PC-9 (cell line): ENCODE data around the gene PRR15L. TPM values are rescaled to one million over a fixed set of nuclear protein-coding genes. Genes with fewer than 3 reads are reported as not detected.

Experiments
- BruUV-seq: library from RNA; stranded (reverse); fragments of 400-500 nt; replicated peaks from 2 replicates; lab custom pipeline; 2021; lab: Mats Ljungman, UMichigan
- CTCF ChIA-PET: fragments of 300-600 bp; sonication (Branson Sonifier 250); formaldehyde crosslinking; loops from one replicate; lab custom pipeline; 2022; ENCODE audit warnings: antibody characterized with exemption; lab: Charles Lee
- POLR2A ChIA-PET: fragments of 300-600 bp; sonication (Branson Sonifier 250); formaldehyde crosslinking; loops from one replicate; lab custom pipeline; 2022; ENCODE audit warnings: antibody characterized with exemption; ENCODE audit not compliant: unreplicated experiment; lab: Charles Lee
- DNase-seq, 2 experiments: peaks; one replicate each; pipeline versions ENCODE4 v3.0.0 to v3.0.0-alpha.2; 2015 to 2022; ENCODE audit warnings: mixed read lengths in 1 of 2
- H2AFZ ChIP-seq: fragments of 200-600 bp; sonication (generic); 2 replicates; pipeline ENCODE4 v1.8.1; 2017; ENCODE audit warnings: antibody characterized with exemption
- H3F3A ChIP-seq: fragments of 200-600 bp; sonication (generic); 2 replicates; pipeline ENCODE4 v1.8.1; 2017; ENCODE audit warnings: antibody characterized with exemption, mild to moderate bottlenecking, low read depth; ENCODE audit not compliant: insufficient read depth
- H3K27ac ChIP-seq: fragments of 200-600 bp; sonication (generic); 2 replicates; pipeline ENCODE4 v1.6.1; 2016; ENCODE audit warnings: mixed run types
- H3K27me3 ChIP-seq: fragments of 200-600 bp; sonication (generic); 2 replicates; pipeline ENCODE4 v1.6.1; 2016; ENCODE audit warnings: low read depth, mixed run types; ENCODE audit not compliant: insufficient read depth
- H3K36me3 ChIP-seq: fragments of 200-600 bp; sonication (generic); 2 replicates; pipeline ENCODE4 v1.6.1; 2016; ENCODE audit warnings: low read depth, mixed run types
- H3K4me1 ChIP-seq: fragments of 200-600 bp; sonication (generic); replicated peaks from 2 replicates; pipeline ENCODE4 v1.6.1; 2016; ENCODE audit warnings: mixed run types; ENCODE audit not compliant: insufficient read depth
- H3K4me2 ChIP-seq: fragments of 200-600 bp; sonication (generic); 2 replicates; pipeline ENCODE4 v1.6.1; 2017; ENCODE audit warnings: mixed run types
- H3K4me3 ChIP-seq: fragments of 200-600 bp; sonication (generic); 2 replicates; pipeline ENCODE4 v1.6.1; 2016; ENCODE audit warnings: mixed run types
- H3K79me2 ChIP-seq: fragments of 200-600 bp; sonication (generic); 2 replicates; pipeline ENCODE4 v1.6.1; 2017; ENCODE audit warnings: low read depth, mixed run types
- H3K9me2 ChIP-seq: fragments of 200-600 bp; sonication (generic); 2 replicates; pipeline ENCODE4 v1.8.1; 2017; ENCODE audit warnings: mild to moderate bottlenecking; ENCODE audit not compliant: insufficient read depth
- H3K9me3 ChIP-seq: fragments of 200-600 bp; sonication (generic); 2 replicates; pipeline ENCODE4 v1.8.1; 2016; ENCODE audit warnings: low read depth; ENCODE audit not compliant: insufficient read depth
- H4K20me1 ChIP-seq: fragments of 200-600 bp; sonication (generic); 2 replicates; pipeline ENCODE4 v1.8.1; 2017; ENCODE audit not compliant: insufficient read depth
- EZH2 ChIP-seq: fragments of 200-600 bp; sonication (generic); IDR thresholded peaks from 2 replicates; pipeline ENCODE4 v1.8.0; 2017; ENCODE audit warnings: antibody characterized with exemption, low read depth
- intact Hi-C: fragments of 100-400 bp; cut with micrococcal nuclease; formaldehyde crosslinking; loops from one replicate; pipeline ENCODE4 v1.10.0; 2022; ENCODE audit not compliant: unreplicated experiment
- total RNA-seq: library from RNA; stranded (reverse); gene quantifications from 2 replicates; pipeline ENCODE4 v1.2.3, GENCODE V29; 2021
- TF ChIP-seq, protein P1 (sequence below): fragments of 200-600 bp; sonication (generic); conservative IDR thresholded peaks from 2 replicates; pipeline ENCODE4 v1.6.1; 2017; ENCODE audit warnings: mixed run types, antibody characterized with exemption, mild to moderate bottlenecking, moderate library complexity

Gene PRR15L
- total RNA-seq, 1 experiment from 2014 or later, result 5.3 TPM

GRCh38 chr17:47996201-47996600 is 38.5 kb upstream of the PRR15L start:
- H3K4me2 ChIP-seq, result no peak overlapping the region
- no peaks in the 10 kb centered on the region for H3K79me2 ChIP-seq
- no peak overlapping the region for H3K4me3 ChIP-seq
- H3K9me3 ChIP-seq, result no peaks in the 10 kb centered on the region
- ChIA-PET POLR2A (no interaction called here), CTCF (no interaction called here)
- no peaks in the 10 kb centered on the region for H3K9me2 ChIP-seq
- no TSS peak for BruUV-seq
- H3F3A ChIP-seq, result no peaks in the 10 kb centered on the region
- H4K20me1 ChIP-seq, result no peaks in the 10 kb centered on the region
- H3K27me3 ChIP-seq, result no peaks in the 10 kb centered on the region
- TF ChIP-seq, protein P1, sequence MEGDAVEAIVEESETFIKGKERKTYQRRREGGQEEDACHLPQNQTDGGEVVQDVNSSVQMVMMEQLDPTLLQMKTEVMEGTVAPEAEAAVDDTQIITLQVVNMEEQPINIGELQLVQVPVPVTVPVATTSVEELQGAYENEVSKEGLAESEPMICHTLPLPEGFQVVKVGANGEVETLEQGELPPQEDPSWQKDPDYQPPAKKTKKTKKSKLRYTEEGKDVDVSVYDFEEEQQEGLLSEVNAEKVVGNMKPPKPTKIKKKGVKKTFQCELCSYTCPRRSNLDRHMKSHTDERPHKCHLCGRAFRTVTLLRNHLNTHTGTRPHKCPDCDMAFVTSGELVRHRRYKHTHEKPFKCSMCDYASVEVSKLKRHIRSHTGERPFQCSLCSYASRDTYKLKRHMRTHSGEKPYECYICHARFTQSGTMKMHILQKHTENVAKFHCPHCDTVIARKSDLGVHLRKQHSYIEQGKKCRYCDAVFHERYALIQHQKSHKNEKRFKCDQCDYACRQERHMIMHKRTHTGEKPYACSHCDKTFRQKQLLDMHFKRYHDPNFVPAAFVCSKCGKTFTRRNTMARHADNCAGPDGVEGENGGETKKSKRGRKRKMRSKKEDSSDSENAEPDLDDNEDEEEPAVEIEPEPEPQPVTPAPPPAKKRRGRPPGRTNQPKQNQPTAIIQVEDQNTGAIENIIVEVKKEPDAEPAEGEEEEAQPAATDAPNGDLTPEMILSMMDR, result no peak
- TF ChIP-seq EZH2, result no peak
- 0 out of 2 replicates have a peak, but pooled peaks cover under 1% of the 10 kb centered on the region for H3K4me1 ChIP-seq
- intact Hi-C loops, result no loop called here
- no peak for DNase-seq
- H3K36me3 ChIP-seq, result no peaks in the 10 kb centered on the region
- no peak overlapping the region for H3K27ac ChIP-seq
- H2AFZ ChIP-seq, result no peak overlapping the region

DNA sequence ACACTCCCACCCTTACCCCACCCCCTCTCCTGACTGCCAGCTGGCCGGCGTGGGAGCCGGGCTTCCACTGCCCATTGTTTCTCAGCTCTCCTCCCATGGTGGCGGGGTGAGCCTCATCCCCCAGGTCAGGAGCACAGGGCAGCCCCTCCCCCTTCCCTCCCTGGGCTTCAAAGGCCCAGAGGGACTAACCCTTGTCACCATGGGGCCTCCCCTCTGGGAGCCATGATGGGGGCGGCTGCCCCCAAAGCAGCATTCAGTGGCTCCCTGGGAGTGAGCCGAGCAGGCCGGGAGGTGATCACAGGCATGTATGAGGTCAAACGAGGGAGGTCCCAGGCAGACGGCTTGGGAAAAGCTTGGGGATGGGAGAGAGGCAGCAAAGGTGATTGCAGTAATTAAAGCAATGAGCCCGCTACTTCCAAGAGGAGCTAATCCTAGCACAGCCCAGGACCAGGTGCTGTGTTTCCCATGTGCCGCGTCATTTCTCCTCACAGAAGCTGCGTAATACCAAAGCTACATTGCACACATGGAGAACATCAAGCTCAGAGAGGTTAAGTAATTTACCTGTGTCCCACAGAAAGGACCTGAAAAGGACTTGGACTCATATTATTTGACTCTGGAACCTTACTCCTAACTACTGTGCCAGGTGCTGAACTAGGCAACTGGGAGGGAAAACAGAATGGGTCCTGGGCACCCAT is 37.7 kb upstream of the PRR15L start:
- no TSS peak for BruUV-seq
- no peak for TF ChIP-seq EZH2
- TF ChIP-seq, protein P1, result no peak
- Histone ChIP-seq H3K36me3 (no peaks in the 10 kb centered on the region), H4K20me1 (no peaks in the 10 kb centered on the region), H3K4me2 (no peak overlapping the region), H2AFZ (no peak overlapping the region), H3K4me1 (no peaks in the 10 kb centered on the region), H3K4me3 (no peak overlapping the region), H3K27me3 (no peaks in the 10 kb centered on the region), H3K9me2 (no peaks in the 10 kb centered on the region), H3K27ac (no peak overlapping the region), H3K9me3 (no peaks in the 10 kb centered on the region), H3K79me2 (no peaks in the 10 kb centered on the region), H3F3A (no peaks in the 10 kb centered on the region)
- CTCF ChIA-PET, result no interaction called here
- no peak for DNase-seq
- POLR2A ChIA-PET, result no interaction called here
- intact Hi-C loops, result no loop called here

DNA sequence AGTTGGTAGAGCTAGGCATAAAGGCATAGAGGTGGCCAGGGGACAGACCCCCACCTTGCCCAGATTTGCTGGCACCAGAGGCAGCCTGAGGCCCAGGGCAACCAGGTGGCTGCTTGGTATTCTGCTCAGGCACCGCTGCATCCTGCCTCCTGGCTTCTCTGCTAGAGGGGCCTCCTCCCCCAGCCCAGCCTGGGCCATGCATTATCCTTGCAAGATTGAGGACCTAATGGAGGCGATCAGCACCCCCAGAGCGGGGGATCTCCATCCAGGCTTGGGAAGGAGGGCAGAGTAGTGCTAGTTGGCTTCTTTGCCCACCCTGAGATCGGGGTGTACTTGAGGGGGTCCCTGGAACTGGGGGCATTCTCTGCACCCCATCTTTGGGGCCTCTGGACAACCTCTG is 37.0 kb upstream of the PRR15L start:
- no peak overlapping the region for H3K4me2 ChIP-seq
- no peak overlapping the region for H2AFZ ChIP-seq
- intact Hi-C loops, result no loop called here
- no peaks in the 10 kb centered on the region for H3F3A ChIP-seq
- no peaks in the 10 kb centered on the region for H3K9me3 ChIP-seq
- no peaks in the 10 kb centered on the region for H3K79me2 ChIP-seq
- BruUV-seq, result no TSS peak
- CTCF ChIA-PET, result no interaction called here
- H3K9me2 ChIP-seq, result no peaks in the 10 kb centered on the region
- no peaks in the 10 kb centered on the region for H3K4me1 ChIP-seq
- H3K4me3 ChIP-seq, result no peak overlapping the region
- DNase-seq, result no peak
- no peaks in the 10 kb centered on the region for H4K20me1 ChIP-seq
- no peaks in the 10 kb centered on the region for H3K36me3 ChIP-seq
- TF ChIP-seq, protein P1, result no peak
- no peak for TF ChIP-seq EZH2
- H3K27me3 ChIP-seq, result no peaks in the 10 kb centered on the region
- POLR2A ChIA-PET, result no interaction called here
- no peak overlapping the region for H3K27ac ChIP-seq
